HEK293 (cell line): ENCODE data around the gene HOXB1.

Experiments used
- BCL11A ChIP-seq: fragments of 450-650 bp; formaldehyde crosslinking; IDR thresholded peaks from 2 replicates; pipeline ENCODE4 v1.5.1; 2016; ENCODE audit warnings: low read depth, missing biosample characterization, missing genetic modification characterization
- KLF16 ChIP-seq: fragments of 450-650 bp; formaldehyde crosslinking; IDR thresholded peaks from 2 replicates; pipeline ENCODE4 v1.5.1; 2017; ENCODE audit warnings: missing biosample characterization, missing genetic modification characterization
- PRDM6 ChIP-seq: fragments of 450-650 bp; formaldehyde crosslinking; IDR thresholded peaks from 2 replicates; pipeline ENCODE4 v1.5.1; 2017; ENCODE audit warnings: missing biosample characterization, missing genetic modification characterization
- SALL2 ChIP-seq: fragments of 450-650 bp; formaldehyde crosslinking; IDR thresholded peaks from 2 replicates; pipeline ENCODE4 v1.5.0; 2017; ENCODE audit warnings: missing biosample characterization, mild to moderate bottlenecking, missing genetic modification characterization, borderline replicate concordance
- WT1 ChIP-seq: fragments of 450-650 bp; formaldehyde crosslinking; IDR thresholded peaks from 2 replicates; pipeline ENCODE4 v1.5.1; 2016; ENCODE audit warnings: missing biosample characterization, missing genetic modification characterization
- YY2 ChIP-seq: fragments of 450-650 bp; formaldehyde crosslinking; IDR thresholded peaks from 2 replicates; pipeline ENCODE4 v1.5.1; 2016; ENCODE audit warnings: missing biosample characterization, missing genetic modification characterization
- ZBTB48 ChIP-seq: fragments of 450-650 bp; formaldehyde crosslinking; IDR thresholded peaks from 2 replicates; pipeline ENCODE4 v1.5.1; 2016; ENCODE audit warnings: missing biosample characterization, missing genetic modification characterization
- ZBTB7A ChIP-seq: fragments of 450-650 bp; formaldehyde crosslinking; IDR thresholded peaks from 2 replicates; pipeline ENCODE4 v1.5.1; 2016; ENCODE audit warnings: low read depth, missing biosample characterization, missing genetic modification characterization
- ZFP37 ChIP-seq: fragments of 450-650 bp; formaldehyde crosslinking; IDR thresholded peaks from 2 replicates; pipeline ENCODE4 v1.5.1; 2016; ENCODE audit warnings: missing biosample characterization, missing genetic modification characterization
- ZIC2 ChIP-seq: fragments of 450-650 bp; formaldehyde crosslinking; IDR thresholded peaks from 2 replicates; pipeline ENCODE4 v1.5.1; 2016; ENCODE audit warnings: missing biosample characterization, missing genetic modification characterization
- ZNF121 ChIP-seq: fragments of 450-650 bp; formaldehyde crosslinking; IDR thresholded peaks from 2 replicates; pipeline ENCODE4 v1.5.1; 2016; ENCODE audit warnings: missing biosample characterization, missing genetic modification characterization
- ZNF146 ChIP-seq: fragments of 450-650 bp; formaldehyde crosslinking; IDR thresholded peaks from 2 replicates; pipeline ENCODE4 v1.5.1; 2016; ENCODE audit warnings: missing biosample characterization, missing genetic modification characterization
- ZNF148 ChIP-seq: fragments of 450-650 bp; formaldehyde crosslinking; IDR thresholded peaks from 2 replicates; pipeline ENCODE4 v1.5.0; 2017; ENCODE audit warnings: missing biosample characterization, missing genetic modification characterization, borderline replicate concordance
- ZNF221 ChIP-seq: fragments of 450-650 bp; formaldehyde crosslinking; IDR thresholded peaks from 2 replicates; pipeline ENCODE4 v1.5.1; 2017; ENCODE audit warnings: missing biosample characterization, missing genetic modification characterization, borderline replicate concordance
- ZNF302 ChIP-seq: fragments of 450-650 bp; formaldehyde crosslinking; IDR thresholded peaks from 2 replicates; pipeline ENCODE4 v1.5.1; 2016; ENCODE audit warnings: missing biosample characterization, missing genetic modification characterization, low read depth
- ZNF341 ChIP-seq: fragments of 450-650 bp; formaldehyde crosslinking; IDR thresholded peaks from 2 replicates; pipeline ENCODE4; 2016; ENCODE audit warnings: low read depth, missing biosample characterization, missing genetic modification characterization
- ZNF398 ChIP-seq: fragments of 450-650 bp; formaldehyde crosslinking; IDR thresholded peaks from 2 replicates; pipeline ENCODE4 v1.5.1; 2017; ENCODE audit warnings: missing biosample characterization, missing genetic modification characterization
- ZNF514 ChIP-seq: fragments of 450-650 bp; formaldehyde crosslinking; IDR thresholded peaks from 2 replicates; pipeline ENCODE4 v1.5.1; 2016; ENCODE audit warnings: missing biosample characterization, missing genetic modification characterization
- ZNF518A ChIP-seq: fragments of 450-650 bp; formaldehyde crosslinking; conservative IDR thresholded peaks from 2 replicates; pipeline ENCODE4 v1.5.1; 2016; ENCODE audit warnings: low read depth, missing biosample characterization, missing genetic modification characterization
- ZNF521 ChIP-seq: fragments of 450-650 bp; formaldehyde crosslinking; IDR thresholded peaks from 2 replicates; pipeline ENCODE4 v1.5.1; 2017; ENCODE audit warnings: missing biosample characterization, mild to moderate bottlenecking, missing genetic modification characterization
- ZNF610 ChIP-seq: fragments of 450-650 bp; formaldehyde crosslinking; IDR thresholded peaks from 2 replicates; pipeline ENCODE4 v1.5.1; 2016; ENCODE audit warnings: missing biosample characterization, missing genetic modification characterization, borderline replicate concordance
- ZNF626 ChIP-seq: fragments of 450-650 bp; sonication (Bioruptor Pico); formaldehyde crosslinking; IDR thresholded peaks from 2 replicates; pipeline ENCODE4 v1.5.1; 2018; ENCODE audit warnings: missing biosample characterization, missing genetic modification characterization, inconsistent platforms
- ZNF677 ChIP-seq: fragments of 450-650 bp; IDR thresholded peaks from 2 replicates; pipeline ENCODE4 v1.5.0; 2018; ENCODE audit warnings: missing biosample characterization, mild to moderate bottlenecking, missing genetic modification characterization, moderate library complexity
- ZNF768 ChIP-seq: fragments of 450-650 bp; formaldehyde crosslinking; IDR thresholded peaks from 2 replicates; pipeline ENCODE4 v1.5.1; 2018; ENCODE audit warnings: missing biosample characterization, mild to moderate bottlenecking, missing genetic modification characterization
- ZNF791 ChIP-seq: fragments of 450-650 bp; formaldehyde crosslinking; IDR thresholded peaks from 2 replicates; pipeline ENCODE4 v1.5.1; 2016; ENCODE audit warnings: missing biosample characterization, missing genetic modification characterization
- ZNF843 ChIP-seq: fragments of 450-650 bp; formaldehyde crosslinking; IDR thresholded peaks from 2 replicates; pipeline ENCODE4 v1.5.1; 2016; ENCODE audit warnings: missing biosample characterization, missing genetic modification characterization
- ZSCAN5A ChIP-seq: fragments of 450-650 bp; formaldehyde crosslinking; IDR thresholded peaks from 2 replicates; pipeline ENCODE4 v1.5.1; 2016; ENCODE audit warnings: missing biosample characterization, missing genetic modification characterization

HOXB1 gene

GRCh38 chr17:48541577-48542113, 10.8 kb upstream of the HOXB1 start (continued):
- TF ChIP-seq PRDM6 (tag by site-specific recombination) (no peak), ZNF768 (tag by site-specific recombination) (no peak), ZSCAN5A (no peak), ZFP37 (peak; percentile 24; the same call in 1 of the 2 replicates), ZBTB48 (tag by site-specific recombination) (no peak), SALL2 (tag by site-specific recombination) (no peak), ZNF221 (tag by site-specific recombination) (no peak), ZNF518A (tag by site-specific recombination) (no peak), ZNF398 (tag by site-specific recombination) (0 out of 2 replicates have a peak, but pooled peaks have one; percentile 15), ZNF146 (tag by site-specific recombination) (0 out of 2 replicates have a peak, but pooled peaks have one; percentile 6), ZNF148 (tag by site-specific recombination) (no peak), ZNF626 (tag by site-specific recombination) (no peak), WT1 (tag by site-specific recombination) (0 out of 2 replicates have a peak, but pooled peaks have one; percentile 7), BCL11A (no peak), YY2 (tag by site-specific recombination) (peak; percentile 53), ZNF514 (no peak), ZIC2 (tag by site-specific recombination) (peak; percentile 92), ZNF610 (tag by site-specific recombination) (no peak), ZNF843 (tag by site-specific recombination) (no peak), ZNF791 (tag by site-specific recombination) (no peak), ZNF121 (tag by site-specific recombination) (no peak), ZNF677 (tag by site-specific recombination) (no peak), ZNF341 (tag by site-specific recombination) (peak; percentile 25; the same call in 1 of the 2 replicates), ZNF521 (tag by site-specific recombination) (no peak), ZNF302 (tag by site-specific recombination) (no peak), KLF16 (peak; percentile 52; the same call in 1 of the 2 replicates), ZBTB7A (no peak)
